ENCODE measurements around the gene NCAPG2. TPM values are rescaled to one million over a fixed set of nuclear protein-coding genes. Genes with fewer than 3 reads are reported as not detected.
"Not testable (repeated sequence)": the region's sequence is repeated elsewhere in the genome, so short reads cannot be mapped to it uniquely, and the experiment has no call there.

Gene NCAPG2
- polyA plus RNA-seq, 1 donor: 34.2 TPM

DNA sequence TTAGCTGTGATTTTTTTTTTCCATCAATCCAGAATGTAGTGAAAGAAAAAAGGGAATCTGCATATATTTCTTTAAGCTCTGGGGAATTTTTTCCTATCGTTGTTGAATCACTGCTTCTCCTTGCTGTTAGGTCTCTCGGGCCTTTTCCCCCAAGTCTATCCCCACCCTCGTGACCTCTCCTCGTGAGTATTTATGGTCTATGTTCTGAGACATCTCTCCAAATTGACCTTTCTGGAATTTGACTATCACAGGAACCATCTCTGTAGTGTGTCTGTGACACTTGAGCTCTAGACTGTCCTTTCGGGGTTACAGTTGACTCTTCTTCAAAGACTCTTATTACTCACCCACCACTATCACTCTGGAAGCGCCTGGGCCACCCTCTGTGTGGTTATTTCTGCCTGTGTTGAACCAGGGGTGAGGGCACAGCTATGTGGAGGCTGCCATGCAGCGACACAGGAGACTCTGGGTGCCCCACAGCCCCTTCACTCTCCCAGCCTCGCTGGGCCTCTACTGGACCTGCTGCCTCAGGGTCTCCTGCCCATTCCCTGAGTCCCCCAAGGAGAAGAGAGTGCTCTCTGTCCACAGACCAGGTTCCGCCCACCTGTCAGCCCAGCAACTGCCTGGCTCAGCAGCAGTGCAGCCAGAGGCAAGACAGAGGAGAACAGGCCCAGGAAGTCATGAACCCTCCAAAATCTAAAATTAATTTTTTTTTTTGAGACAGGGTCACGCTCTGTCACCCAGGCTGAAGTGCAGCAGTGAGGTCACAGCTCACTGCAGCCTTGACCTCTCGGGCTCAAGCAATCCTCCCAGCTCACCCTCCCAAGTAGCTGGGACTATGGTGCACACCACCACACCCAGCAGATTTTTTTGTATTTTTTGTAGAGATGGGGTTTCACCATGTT is 71.3 kb downstream of the NCAPG2 start:
- DNase-seq: no peak

DNA sequence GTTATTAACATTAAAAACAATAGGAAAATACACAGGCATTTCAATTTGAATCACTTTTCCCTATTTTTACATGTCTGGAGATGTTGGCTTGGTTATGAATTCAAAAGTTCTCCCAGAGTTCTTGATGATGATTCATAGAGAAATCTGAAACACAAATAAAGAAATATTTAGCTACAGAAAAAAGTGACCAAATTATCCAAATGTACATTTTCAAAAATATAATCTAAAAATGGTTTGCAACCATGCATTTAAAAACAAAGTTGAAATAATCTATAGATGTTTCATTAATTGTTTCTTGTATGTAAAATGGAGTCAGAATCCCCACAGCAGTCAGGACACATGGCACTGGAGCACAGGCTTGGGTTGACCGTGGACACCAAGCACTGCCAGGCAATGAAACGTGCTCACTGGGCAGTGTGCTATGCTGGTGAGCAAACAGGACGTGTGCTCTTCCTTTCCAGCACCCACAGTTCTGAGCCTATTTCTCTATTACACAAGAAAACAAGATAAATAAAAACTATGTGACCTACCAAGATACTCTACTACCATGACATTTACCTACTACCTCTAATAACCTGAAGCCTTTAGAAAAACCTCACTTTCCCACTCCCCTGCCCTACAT is 72.9 kb downstream of the NCAPG2 start:
- no peak for DNase-seq

DNA sequence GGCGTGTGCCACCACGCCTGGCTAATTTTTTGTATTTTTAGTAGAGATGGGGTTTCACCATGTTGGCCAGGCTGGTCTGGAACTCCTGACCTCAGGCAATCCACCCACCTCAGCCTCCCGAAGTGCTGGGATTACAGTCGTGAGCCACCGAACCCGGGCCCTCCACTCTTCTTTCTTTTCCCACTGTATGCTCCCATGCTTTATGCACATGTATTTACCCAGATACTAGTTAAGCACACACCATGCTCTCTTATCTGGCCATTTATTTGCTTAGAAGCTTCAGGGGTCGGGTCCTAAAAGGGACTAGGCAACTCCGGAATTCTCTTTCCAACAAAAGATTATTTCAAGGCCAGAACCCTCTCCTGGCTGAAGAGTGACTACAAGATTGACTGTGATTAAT is 78.3 kb downstream of the NCAPG2 start:
- not testable (repeated sequence) for DNase-seq

DNA sequence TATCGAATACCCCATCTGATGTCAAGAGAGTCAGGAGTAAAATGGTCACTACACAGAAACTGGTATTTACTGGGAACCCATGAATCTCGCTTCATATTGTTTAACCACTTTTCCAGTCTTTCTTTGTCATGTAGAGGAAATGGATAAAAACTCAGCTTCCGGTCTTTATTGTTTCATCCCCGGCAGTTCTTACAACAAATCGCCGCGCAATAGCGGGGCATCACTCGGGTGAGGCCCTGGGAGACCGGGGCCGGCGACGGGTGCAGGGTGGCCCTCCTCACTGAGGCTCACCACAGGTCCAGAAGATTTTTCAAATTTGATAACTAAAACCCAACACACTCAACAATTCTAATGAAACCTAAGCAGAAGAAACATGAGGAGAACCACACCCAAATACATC is 81.4 kb downstream of the NCAPG2 start:
- DNase-seq: no peak

DNA sequence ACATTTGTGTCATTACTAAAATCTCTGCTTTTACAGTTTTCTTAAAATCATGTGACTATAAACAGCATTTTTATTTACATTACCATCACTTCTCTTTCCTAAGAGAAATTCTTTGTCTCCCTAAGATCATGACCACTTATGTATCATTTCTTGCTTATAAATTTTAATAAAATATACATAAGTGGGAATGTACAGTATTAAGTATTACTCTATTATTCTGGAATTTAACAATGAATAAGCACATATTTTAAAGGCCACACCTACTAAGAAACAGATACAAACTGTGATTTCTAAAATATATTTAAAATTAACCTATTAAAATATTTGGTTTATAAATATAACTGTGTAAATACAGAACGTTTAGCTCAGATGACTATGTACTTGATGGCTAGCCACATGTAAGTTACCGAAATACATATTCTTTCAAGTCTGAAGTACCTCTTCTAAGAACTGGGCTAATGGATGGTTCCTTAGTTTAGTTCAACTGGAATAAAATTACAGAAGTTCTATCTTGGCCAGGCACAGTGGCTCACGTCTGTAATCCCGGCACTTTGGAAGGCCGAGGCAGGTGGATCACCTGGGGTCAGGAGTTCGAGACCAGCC is 83.7 kb downstream of the NCAPG2 start:
- DNase-seq: no peak

DNA sequence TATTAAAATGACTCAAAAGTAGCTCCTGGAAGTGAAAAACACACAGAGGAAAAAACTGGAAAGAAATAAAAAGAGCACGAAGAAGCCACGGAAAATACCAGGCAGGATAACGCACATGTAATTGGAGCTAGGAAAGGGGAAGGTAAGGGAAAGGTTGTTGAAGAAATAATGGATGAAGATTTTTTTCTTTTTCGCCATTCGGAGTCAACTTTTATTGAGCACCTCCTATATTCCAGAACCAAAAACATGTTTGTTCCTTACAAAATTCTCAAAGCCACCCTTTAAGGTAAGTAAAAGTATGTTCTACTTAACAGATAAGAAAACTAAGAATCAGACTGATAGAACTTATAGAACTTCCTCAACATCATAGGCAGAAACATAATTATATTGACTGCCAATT is 84.2 kb downstream of the NCAPG2 start:
- no peak for DNase-seq

DNA sequence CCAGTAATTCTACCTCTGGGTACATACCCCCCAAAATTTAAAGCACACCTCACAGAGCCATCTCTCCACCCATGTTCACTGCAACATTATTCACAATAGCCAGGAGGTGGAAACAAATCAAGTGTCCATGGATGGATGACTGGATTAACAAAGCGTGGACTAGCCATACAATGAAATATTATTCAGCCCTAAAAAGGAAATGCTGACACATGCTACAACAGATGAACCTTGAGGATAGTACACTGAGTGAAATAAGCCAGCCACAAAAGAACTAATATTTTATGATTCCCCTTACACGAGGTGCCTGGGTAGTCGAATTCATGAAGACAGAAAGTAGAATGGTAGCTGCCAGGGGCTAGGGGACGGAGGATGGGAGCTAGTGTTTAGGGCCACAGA is 85.9 kb downstream of the NCAPG2 start:
- DNase-seq: no peak

DNA sequence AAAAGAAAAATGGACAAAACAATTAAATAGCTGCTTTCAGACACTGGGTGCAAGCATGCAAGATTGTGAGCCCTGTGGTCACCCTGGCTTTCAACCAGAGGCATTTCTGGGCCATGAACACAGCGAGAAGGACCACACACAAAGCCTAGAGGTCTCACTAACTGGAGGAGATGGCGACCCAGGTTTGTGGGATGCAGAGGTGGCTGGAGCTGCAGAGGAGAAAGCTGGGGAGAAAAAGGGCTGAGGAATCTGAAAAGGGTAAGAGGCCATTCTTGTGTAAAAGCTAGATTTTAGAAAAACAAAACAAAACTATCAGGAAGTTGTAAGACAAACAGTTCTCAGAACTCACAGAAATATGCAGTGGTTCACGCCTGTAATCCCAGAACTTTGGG is 86.9 kb downstream of the NCAPG2 start:
- no peak for DNase-seq

DNA sequence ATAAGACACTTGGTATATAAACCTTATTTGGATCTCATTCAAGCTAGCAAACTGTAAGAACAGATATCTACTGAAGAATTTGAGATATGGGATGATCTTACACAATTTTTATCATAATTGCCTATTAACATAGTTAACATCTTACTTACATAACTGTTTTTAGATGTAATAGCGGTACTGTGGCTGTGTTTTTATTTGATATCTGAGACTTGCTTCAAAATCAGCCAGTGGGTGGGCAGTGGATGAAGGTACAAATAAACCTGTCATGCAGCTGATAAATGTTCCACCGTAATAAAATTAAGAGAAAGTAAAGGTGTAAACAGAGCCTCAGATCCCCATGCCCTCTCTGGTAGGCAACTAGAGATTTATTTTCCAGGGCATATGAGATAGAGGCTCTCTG is 88.6 kb downstream of the NCAPG2 start:
- DNase-seq: peak; percentile 76

DNA sequence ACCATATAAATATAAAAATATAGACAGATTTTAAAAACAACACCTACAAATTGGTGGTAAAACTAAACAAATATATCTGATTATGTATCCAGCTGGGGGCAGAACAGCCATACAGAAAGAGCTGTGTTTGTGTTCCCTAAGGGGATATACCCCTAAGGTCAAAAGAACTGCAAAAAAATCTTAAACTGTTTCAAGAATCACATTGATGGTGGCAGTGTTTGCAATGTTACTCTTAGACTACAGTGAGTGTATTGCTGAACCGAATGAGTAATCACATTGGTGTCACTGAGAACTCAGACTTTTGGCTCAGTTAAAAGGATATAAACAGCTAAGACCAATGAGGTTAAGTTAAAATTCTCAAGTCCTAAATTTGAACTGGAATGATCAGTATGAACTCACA is 89.9 kb downstream of the NCAPG2 start:
- DNase-seq: no peak

DNA sequence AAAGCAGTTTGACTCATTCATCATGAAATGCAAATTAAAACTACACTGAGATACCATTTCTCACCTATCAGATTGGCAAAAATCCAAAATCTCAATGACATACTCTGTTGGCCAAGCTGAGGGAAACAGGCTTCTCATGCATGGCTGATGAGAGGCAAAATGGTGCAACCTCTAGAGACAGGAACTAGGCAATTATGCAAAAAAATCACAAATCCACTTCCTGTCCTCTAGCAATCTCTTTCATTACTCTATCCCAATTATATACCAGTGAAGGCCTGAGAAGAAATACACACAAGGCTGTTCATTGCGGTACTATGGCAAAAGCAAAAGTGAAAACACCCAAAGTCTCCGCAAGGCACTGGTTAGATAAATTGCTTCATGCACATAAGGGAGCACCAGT is 91.1 kb downstream of the NCAPG2 start:
- no peak for DNase-seq

DNA sequence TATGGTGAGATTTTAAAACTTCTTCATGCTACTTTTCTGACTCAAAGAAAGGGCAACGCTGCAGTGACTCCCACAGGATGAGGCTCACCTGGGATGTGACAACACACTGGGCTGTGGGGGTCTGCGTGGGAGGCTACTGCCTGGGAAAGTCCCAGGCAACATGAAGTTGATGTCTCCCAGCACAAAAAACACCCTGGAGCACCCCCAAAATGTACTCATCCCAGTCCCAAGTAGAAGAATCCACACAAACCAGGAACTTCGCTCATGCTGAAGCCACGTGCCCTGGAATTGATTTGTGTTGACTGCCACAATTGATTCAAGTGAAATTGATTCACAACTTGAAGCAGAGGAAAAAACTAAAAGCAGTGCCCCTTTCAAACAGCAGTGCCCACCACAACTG is 92.1 kb downstream of the NCAPG2 start:
- DNase-seq: no peak

DNA sequence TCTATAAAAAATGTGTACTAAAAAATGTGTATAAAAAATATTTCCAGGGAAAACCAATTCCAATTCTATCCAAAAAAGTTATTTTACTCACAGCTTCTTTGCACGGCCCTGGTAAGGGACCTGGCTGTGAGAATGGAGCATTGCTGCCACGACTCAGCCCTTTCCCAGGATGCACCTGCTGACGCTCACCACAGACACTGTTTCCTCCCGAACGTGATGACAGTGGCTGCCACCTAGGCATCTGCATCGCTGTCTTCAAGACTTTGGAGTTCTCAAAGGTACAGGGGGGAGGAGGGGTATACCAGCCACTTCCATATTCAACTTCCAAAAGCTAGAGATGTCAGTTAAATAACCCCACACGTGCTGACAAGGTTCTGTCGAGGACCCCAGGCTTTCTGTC is 93.1 kb downstream of the NCAPG2 start:
- no peak for DNase-seq

DNA sequence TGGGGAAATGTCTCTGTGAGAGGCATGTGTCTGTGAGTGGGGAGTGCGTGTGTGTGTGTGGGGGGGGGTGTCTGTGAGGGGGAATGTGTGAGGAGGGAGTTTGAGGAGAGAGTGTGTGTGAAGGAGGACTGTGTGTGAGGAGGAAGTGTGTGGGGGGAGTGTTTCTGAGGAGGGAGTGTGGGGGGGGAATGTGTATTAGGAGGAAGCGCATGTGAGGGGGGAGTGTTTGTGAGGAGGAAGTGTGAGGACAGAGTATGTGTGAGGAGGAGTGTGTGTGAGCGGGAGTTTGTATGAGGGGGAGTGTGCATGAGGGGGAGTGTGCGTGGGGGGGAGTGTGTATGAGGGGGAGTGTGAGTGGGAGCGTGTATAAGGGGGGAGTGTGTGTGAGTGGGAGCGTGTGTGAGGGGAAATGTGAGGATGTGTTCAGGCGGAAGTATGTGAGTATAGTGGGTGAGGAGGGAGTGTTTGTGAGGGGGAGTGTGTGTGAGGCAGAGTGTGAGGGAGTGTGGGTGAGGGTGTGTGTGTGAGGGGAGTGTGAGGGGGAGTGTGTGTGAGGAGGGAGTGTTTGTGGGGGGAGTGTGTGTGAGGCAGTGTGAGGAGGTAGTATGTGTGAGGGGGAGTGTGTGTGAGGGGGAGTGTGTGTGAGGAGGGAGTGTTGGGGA is 95.2 kb downstream of the NCAPG2 start:
- no peak for DNase-seq

DNA sequence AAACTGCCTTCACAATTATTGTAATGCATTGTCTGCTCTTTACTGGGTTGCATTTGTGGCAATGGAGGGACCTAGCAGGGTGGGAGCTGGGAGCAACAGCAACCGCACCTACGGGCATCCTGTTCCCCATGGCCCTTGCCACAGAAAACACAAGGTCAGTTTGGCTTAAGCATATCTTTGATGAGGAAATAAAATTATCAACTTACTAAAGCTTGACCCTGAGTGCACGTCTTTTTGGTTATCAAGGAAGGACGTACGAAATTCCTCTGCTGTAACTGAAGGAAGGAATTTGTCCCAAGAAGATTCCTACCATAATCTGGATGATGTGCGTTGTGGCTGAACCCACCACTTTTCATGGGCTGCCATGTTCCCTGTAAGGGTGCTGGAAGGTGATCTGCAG is 97.0 kb downstream of the NCAPG2 start:
- no peak for DNase-seq

DNA sequence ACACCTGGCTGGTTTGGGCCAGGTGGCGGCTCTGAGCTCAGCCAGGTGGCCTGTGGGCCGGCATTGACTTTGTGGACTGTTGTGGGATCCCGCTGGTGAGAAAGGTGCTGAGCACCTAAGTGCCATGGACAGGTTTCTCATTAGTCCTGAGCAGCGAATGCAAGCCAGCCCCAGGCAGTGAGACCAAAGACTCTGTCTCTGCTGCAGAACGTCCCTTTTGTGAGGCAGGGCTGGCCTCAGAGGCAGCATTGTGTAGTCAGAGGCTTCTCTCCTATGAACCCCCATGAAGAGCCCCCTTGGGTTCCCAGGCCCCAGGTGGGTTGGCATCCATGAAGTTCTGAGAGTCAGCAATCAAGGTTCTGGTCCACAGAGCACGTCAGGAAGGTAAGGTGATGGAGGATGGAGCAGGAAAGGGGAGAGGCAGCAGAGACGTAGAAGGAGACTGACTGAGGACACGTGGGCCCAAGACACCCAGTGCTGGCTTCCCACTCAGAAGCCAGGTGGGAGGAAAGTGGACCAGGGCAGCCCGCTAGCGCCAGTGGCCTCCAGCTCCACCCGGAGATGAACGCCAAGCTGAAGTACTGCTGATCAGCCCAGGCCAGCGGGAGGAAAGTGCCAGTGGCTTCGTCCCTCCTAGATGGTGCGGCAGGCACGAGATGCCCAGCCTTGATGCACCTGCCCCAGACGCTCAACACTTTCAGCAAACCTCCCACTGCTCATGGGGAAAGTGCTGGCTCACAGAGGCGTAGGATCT is 97.8 kb downstream of the NCAPG2 start:
- DNase-seq: no peak

DNA sequence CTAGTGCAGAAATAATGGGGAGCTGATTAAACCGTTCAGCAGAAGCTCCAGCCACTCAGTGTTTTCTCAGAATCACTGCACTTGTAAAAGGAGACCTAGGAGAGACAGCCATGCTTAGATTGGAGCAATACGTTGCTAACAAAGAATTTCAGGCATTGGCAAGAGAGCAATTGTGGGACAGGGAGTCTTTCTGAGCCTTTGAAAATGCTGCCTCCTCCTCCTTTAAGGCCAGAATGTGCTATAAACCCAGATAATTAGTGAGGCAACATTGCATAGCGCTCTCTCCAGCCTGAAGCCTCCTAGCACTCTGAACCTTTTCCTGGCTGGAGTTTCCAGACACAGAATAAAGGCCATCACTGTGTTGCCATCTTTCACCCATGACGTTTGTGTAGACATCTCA is 98.5 kb downstream of the NCAPG2 start:
- DNase-seq: no peak

DNA sequence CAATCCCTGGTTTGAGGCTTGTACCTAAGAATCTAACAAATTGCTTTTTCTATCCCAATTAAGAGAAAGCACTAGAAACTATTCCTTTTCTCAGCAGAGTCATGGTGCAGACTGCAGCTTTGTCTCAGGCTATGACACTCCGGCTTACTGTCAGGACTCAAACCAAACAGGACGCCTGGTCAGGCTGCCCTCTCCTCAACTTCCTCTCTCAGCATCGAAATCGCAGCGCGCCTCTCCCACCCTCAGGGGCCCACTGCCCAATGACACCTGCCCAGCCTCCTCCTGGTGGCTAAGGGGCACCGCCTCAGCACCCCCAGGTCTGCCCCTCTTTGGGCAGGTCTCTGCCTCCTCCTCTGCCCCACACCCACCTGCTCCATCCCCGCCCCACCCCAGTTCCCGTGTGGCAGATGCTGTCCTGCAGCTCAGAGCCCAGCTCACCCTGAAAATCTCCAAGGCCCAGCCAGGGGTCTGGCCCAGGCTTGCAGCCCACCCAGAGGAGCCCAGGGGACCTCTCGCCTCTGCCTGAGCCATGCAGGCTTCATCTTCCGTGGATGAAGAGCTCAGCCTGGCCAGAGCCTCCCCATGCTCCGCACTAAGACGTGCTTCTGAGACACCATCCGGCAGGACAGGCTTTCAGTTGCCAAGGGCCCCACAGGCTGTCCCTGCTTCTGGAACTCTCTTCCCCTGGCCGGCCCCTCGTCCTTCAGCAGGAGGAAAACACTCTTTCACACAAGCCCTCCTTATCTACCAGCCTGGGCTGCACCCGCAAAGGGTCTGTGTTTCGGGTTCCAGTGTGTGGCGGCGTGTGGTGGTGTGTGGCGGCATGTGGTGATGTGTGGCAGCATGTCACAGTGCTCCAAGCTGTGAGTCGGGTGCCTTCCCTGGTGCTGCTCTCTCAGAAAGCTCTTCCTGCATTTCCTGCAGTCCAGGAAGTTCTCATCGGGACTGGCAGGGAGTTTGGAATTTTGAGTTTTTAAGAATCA is 100.5 kb downstream of the NCAPG2 start:
- DNase-seq: no peak

DNA sequence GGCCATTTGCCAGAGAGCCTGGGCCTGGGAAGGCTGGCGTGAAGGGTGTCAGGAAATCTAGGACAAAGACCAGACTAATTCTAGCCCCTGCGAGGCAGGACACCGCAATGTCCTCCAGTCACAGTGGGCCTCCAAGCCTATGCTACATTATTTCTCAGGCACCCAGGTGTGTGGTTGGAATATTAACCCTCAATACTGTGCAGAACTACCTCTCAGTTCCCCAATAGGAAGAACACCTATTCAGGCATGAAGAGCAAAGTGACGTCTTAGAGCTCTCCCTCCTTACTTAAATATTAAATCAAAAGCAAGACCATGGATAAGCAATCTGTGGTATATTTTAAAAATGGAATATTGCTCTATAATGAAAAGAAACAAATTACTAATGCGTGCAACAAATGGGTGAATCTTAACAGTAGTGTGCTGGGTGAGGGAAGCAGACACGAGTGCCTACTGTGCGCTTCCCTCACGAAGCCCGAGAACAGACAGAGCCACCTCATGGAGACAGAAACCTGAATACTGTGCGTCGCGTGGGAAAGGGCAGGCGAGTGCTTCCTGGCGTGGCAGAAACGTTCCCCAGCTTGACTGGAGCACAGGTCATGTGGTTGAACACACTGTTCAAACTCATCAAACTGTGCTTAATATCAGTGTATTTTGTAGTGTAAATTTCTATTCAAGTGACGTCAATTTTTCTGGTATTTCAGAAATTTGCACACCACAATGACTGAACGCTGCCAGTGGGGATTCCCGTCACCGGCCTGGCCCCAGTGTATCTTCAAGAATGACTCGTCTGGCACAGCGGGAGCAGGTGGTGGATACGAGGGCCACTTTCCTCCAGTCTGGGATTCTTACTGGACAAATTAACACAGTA is 101.5 kb downstream of the NCAPG2 start:
- DNase-seq: no peak

DNA sequence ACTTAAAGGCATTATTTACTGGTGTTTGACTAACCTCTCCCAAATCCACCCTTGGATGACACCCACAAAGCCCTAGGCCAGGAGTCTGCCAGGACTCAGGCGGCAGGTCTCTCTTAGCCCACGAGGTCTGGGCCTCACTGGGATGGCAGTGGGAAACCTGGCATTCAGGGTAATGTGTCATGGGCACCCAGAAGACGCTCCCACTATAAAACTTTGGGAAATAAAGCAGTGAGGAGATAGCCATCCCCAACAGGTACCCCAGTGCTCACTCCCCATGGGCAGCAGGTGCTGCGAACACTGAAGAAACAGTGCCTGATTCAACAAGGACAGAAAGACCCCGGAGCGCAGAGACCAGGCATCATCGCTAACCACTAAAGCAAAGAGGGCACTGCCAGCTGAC is 102.6 kb downstream of the NCAPG2 start:
- DNase-seq: no peak
